H9 (cell line): ENCODE data around the gene PLEKHG7. TPM values are rescaled to one million over a fixed set of nuclear protein-coding genes. Genes with fewer than 3 reads are reported as not detected.

ENCODE experiments used
- DNase-seq: peaks from one replicate; pipeline ENCODE4 v3.0.0-alpha.2; 2017
- H2AFZ ChIP-seq: one replicate; pipeline ENCODE4 v1.6.1; 2013; ENCODE audit warnings: mild to moderate bottlenecking, low read length, control low read depth, moderate library complexity
- H2AK5ac ChIP-seq: 2 replicates; pipeline ENCODE4 v1.6.1; 2013; ENCODE audit warnings: low read length, control low read depth, mixed read lengths; ENCODE audit not compliant: insufficient read length
- H2BK120ac ChIP-seq: one replicate; pipeline ENCODE4 v1.6.1; 2013; ENCODE audit warnings: low read depth, mild to moderate bottlenecking, low read length, control low read depth, inconsistent platforms; ENCODE audit not compliant: poor library complexity, severe bottlenecking
- H2BK12ac ChIP-seq: 2 replicates; pipeline ENCODE4 v1.6.1; 2013; ENCODE audit warnings: low read length, control low read depth, mixed read lengths, low read depth; ENCODE audit not compliant: insufficient read length
- H2BK15ac ChIP-seq: 2 replicates; pipeline ENCODE4 v1.6.1; 2013; ENCODE audit warnings: low read depth, low read length, control low read depth
- H2BK20ac ChIP-seq: one replicate; pipeline ENCODE4 v1.6.1; 2013; ENCODE audit warnings: low read depth, mild to moderate bottlenecking, low read length, control low read depth, inconsistent platforms; ENCODE audit not compliant: poor library complexity, severe bottlenecking
- H2BK5ac ChIP-seq: 2 replicates; pipeline ENCODE4 v1.6.1; 2013; ENCODE audit warnings: low read length, control low read depth, mixed read lengths; ENCODE audit not compliant: insufficient read length
- H3K14ac ChIP-seq: 2 replicates; pipeline ENCODE4 v1.6.1; 2013; ENCODE audit warnings: low read length, control low read depth; ENCODE audit not compliant: insufficient read depth
- H3K18ac ChIP-seq: 2 replicates; pipeline ENCODE4 v1.6.1; 2013; ENCODE audit warnings: low read depth, mild to moderate bottlenecking, mixed read lengths, low read length, control low read depth; ENCODE audit not compliant: insufficient read length
- H3K23ac ChIP-seq: 2 replicates; pipeline ENCODE4 v1.6.1; 2013; ENCODE audit warnings: low read length, control low read depth, mixed read lengths, low read depth; ENCODE audit not compliant: insufficient read length
- H3K23me2 ChIP-seq: 2 replicates; pipeline ENCODE4 v1.6.1; 2013; ENCODE audit warnings: low read depth, mild to moderate bottlenecking, mixed read lengths, low read length, control low read depth; ENCODE audit not compliant: insufficient read length, poor library complexity, severe bottlenecking
- H3K27ac ChIP-seq: 2 replicates; pipeline ENCODE4 v1.5.1; 2013; ENCODE audit warnings: low read length, control low read depth, mixed read lengths, low read depth; ENCODE audit not compliant: insufficient read length
- H3K27me3 ChIP-seq: 2 replicates; pipeline ENCODE4 v1.6.1; 2013; ENCODE audit warnings: low read length, control low read depth, inconsistent platforms; ENCODE audit not compliant: insufficient read depth
- H3K4ac ChIP-seq: 2 replicates; pipeline ENCODE4 v1.6.1; 2013; ENCODE audit warnings: low read depth, mild to moderate bottlenecking, control low read depth, inconsistent platforms, low read length, moderate library complexity
- H3K4me1 ChIP-seq: 2 replicates; pipeline ENCODE4 v1.6.1; 2013; ENCODE audit warnings: low read length, control low read depth, inconsistent platforms; ENCODE audit not compliant: insufficient read depth
- H3K4me2 ChIP-seq: 2 replicates; pipeline ENCODE4 v1.6.1; 2013; ENCODE audit warnings: low read length, control low read depth, mixed read lengths; ENCODE audit not compliant: insufficient read length, insufficient read depth
- H3K56ac ChIP-seq: 2 replicates; pipeline ENCODE4 v1.6.1; 2013; ENCODE audit warnings: low read depth, mild to moderate bottlenecking, mixed read lengths, low read length, control low read depth; ENCODE audit not compliant: insufficient read length
- H3K79me1 ChIP-seq: 2 replicates; pipeline ENCODE4 v1.6.1; 2013; ENCODE audit warnings: low read depth, mild to moderate bottlenecking, moderate library complexity, low read length, control low read depth, inconsistent platforms; ENCODE audit not compliant: insufficient read depth, poor library complexity, severe bottlenecking
- H3K79me2 ChIP-seq: 2 replicates; pipeline ENCODE4 v1.6.1; 2013; ENCODE audit warnings: low read length, control low read depth, inconsistent platforms; ENCODE audit not compliant: insufficient read depth
- H3K9ac ChIP-seq: 2 replicates; pipeline ENCODE4 v1.6.1; 2013; ENCODE audit warnings: low read length, control low read depth, mixed read lengths; ENCODE audit not compliant: insufficient read length; ENCODE audit errors: extremely low read depth
- H3K9me3 ChIP-seq: one replicate; pipeline ENCODE4 v1.6.1; 2013; ENCODE audit warnings: low read depth, low read length, inconsistent platforms; ENCODE audit not compliant: control insufficient read depth
- H3T11ph ChIP-seq: one replicate; pipeline ENCODE4 v1.6.1; 2013; ENCODE audit warnings: mild to moderate bottlenecking, low read length, control low read depth, inconsistent platforms
- H4K20me1 ChIP-seq: one replicate; pipeline ENCODE4 v1.6.1; 2013; ENCODE audit not compliant: control insufficient read depth, insufficient read length, insufficient read depth
- H4K5ac ChIP-seq: 2 replicates; pipeline ENCODE4 v1.6.1; 2013; ENCODE audit warnings: low read depth, mild to moderate bottlenecking, mixed read lengths, low read length, control low read depth; ENCODE audit not compliant: insufficient read length
- H4K8ac ChIP-seq: replicated peaks from 2 replicates; pipeline ENCODE4 v1.6.1; 2013; ENCODE audit warnings: low read length, control low read depth, mixed read lengths, low read depth; ENCODE audit not compliant: insufficient read length
- H4K91ac ChIP-seq: 2 replicates; pipeline ENCODE4 v1.6.1; 2013; ENCODE audit warnings: low read depth, mild to moderate bottlenecking, moderate library complexity, mixed read lengths, low read length, control low read depth; ENCODE audit not compliant: insufficient read length
- H3K27ac Mint-ChIP-seq, 3 experiments: 2 replicates in 2 of 3; 3 replicates in 1 of 3; pipeline ENCODE4 v1.8.0; 2020 to 2021; ENCODE audit warnings: mixed read lengths in 3 of 3, mild to moderate bottlenecking in 1 of 3, moderate library complexity in 1 of 3
- H3K27me3 Mint-ChIP-seq: 2 replicates; pipeline ENCODE4 v1.8.0; 2021; ENCODE audit warnings: low read depth, mild to moderate bottlenecking, moderate library complexity, mixed read lengths
- H3K36me3 Mint-ChIP-seq, 3 experiments: 2 replicates in 2 of 3; 3 replicates in 1 of 3; pipeline ENCODE4 v1.8.0; 2020 to 2021; ENCODE audit warnings: low read depth in 3 of 3, mixed read lengths in 3 of 3; ENCODE audit not compliant: insufficient read depth in 1 of 3
- H3K4me1 Mint-ChIP-seq, 2 experiments: 2 replicates each; pipeline ENCODE4 v1.8.0; 2020; ENCODE audit warnings: mixed read lengths in 2 of 2
- H3K4me3 Mint-ChIP-seq, 2 experiments: 2 replicates in 1 of 2; 3 replicates in 1 of 2; pipeline ENCODE4 v1.8.0; 2020 to 2021; ENCODE audit warnings: mild to moderate bottlenecking in 2 of 2, mixed read lengths in 2 of 2, moderate library complexity in 1 of 2
- H3K9me3 Mint-ChIP-seq, 2 experiments: 2 replicates in 1 of 2; 3 replicates in 1 of 2; pipeline ENCODE4 v1.8.0; 2020; ENCODE audit warnings: mild to moderate bottlenecking in 2 of 2, mixed read lengths in 2 of 2, moderate library complexity in 1 of 2
- CTCF ChIP-seq: fragments of 200-600 bp; sonication (generic); conservative IDR thresholded peaks from 3 replicates; pipeline ENCODE4 v1.8.0; 2021; ENCODE audit warnings: antibody characterized with exemption, mild to moderate bottlenecking
- WGBS: extraction: QIAGEN DNeasy Blood & Tissue Kit; methylation state at CpG from one replicate; pipeline ENCODE4 v1.1.7; 2013; ENCODE audit warnings: missing lambda C conversion rate, low lambda C conversion rate, mixed read lengths; ENCODE audit not compliant: insufficient read length; ENCODE audit errors: extremely low coverage; 5-methylcytosine and 5-hydroxymethylcytosine counted together
- total RNA-seq: library from RNA; stranded (reverse); gene quantifications from 2 replicates; pipeline ENCODE4 v1.2.1, GENCODE V29; 2021

PLEKHG7 gene
- total RNA-seq, 1 experiment from 2014 or later: not detected

DNA sequence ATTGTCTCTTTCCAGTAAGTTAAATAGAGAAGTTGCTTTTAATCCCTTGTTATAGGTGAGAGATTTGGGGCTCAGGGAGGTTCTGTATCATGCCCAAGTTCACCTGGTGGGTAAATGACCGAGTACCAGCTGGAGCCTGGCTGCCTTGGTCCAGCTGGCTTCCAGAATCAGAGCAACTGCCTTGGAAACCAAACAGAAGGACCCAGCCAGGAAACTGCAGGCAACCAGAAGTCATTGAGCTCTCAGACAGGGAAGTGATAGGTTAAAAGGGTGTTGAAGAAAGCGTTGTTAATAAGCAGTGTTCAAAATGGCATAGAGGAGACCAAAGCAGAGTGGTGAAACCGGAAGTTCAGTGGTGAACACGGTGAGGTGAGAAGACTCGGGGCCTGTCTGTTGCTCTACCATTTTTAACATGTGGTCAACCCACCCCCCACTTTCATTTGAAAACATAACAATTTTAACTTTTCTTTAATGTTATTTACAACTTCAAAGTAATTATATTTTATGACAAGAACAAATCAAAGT lies 54.9 kb downstream of the PLEKHG7 start:
- Histone ChIP-seq H3K79me1 (no peaks in the 10 kb centered on the region), H2BK12ac (no peak overlapping the region), H4K5ac (no peak overlapping the region), H2BK120ac (no peak overlapping the region), H2BK20ac (no peak overlapping the region), H3K4ac (no peak overlapping the region), H3T11ph (no peak overlapping the region), H4K8ac (no peak overlapping the region), H3K79me2 (no peaks in the 10 kb centered on the region), H3K4me1 (no peaks in the 10 kb centered on the region), H3K23me2 (no peaks in the 10 kb centered on the region), H2BK15ac (no peak overlapping the region), H4K91ac (no peak overlapping the region), H3K9me3 (no peaks in the 10 kb centered on the region), H4K20me1 (no peaks in the 10 kb centered on the region), H2AK5ac (no peak overlapping the region), H3K18ac (no peak overlapping the region), H3K4me2 (no peak overlapping the region), H3K27ac (no peak overlapping the region), H3K23ac (no peak overlapping the region), H2AFZ (no peak overlapping the region), H2BK5ac (no peak overlapping the region), H3K14ac (no peak overlapping the region), H3K9ac (no peak overlapping the region), H3K56ac (no peak overlapping the region), H3K27me3 (no peaks in the 10 kb centered on the region)
- no peaks in the 10 kb centered on the region; a peak in 1 of 7 replicates for H3K36me3 Mint-ChIP-seq
- H3K4me3 Mint-ChIP-seq: no peak overlapping the region
- no CpG with 5 or more reads among the region's 5 CpGs for WGBS
- no peaks in the 10 kb centered on the region; a peak in 1 of 5 replicates for H3K9me3 Mint-ChIP-seq
- peaks cover 4 to 7% of the 10 kb centered on the region in 2 experiments for H3K4me1 Mint-ChIP-seq
- no peak for TF ChIP-seq CTCF
- H3K27ac Mint-ChIP-seq: no peak overlapping the region
- H3K27me3 Mint-ChIP-seq: no peaks in the 10 kb centered on the region
- DNase-seq: no peak
